Left ventricle myocardium superior (tissue), 1 donor: ENCODE results near the gene CHD8. TPM values are rescaled to one million over a fixed set of nuclear protein-coding genes. Genes with fewer than 3 reads are reported as not detected.
"Not testable (repeated sequence)": the region's sequence is repeated elsewhere in the genome, so short reads cannot be mapped to it uniquely, and the experiment has no call there.

ENCODE experiments used
- ATAC-seq: fragments of 200-7000 bp; cut with Tn5 transposase; one replicate; pipeline ENCODE4 v1.9.1; 2020; ENCODE audit warnings: mild to moderate bottlenecking, moderate library complexity
- DNase-seq: peaks from one replicate; pipeline ENCODE4 v3.0.0-alpha.2; 2020
- intact Hi-C: fragments of 100-400 bp; cut with micrococcal nuclease; formaldehyde crosslinking; loops from one replicate; pipeline ENCODE4 v1.11.0; 2022
- total RNA-seq: library from RNA; stranded (reverse); fragmentation: NEBNext Ultra II Directional; extraction: Animal tissue kit (Norgen Biotek cat#: 25700); gene quantifications from one replicate; pipeline ENCODE4 v1.2.1, GENCODE V29; 2021
- donor health status: DM: no; HTN: yes; CAD: no; lungs with severe emphysema.

The CHD8 gene
- total RNA-seq, 1 donor from 2014 or later = 28.8 TPM

DNA sequence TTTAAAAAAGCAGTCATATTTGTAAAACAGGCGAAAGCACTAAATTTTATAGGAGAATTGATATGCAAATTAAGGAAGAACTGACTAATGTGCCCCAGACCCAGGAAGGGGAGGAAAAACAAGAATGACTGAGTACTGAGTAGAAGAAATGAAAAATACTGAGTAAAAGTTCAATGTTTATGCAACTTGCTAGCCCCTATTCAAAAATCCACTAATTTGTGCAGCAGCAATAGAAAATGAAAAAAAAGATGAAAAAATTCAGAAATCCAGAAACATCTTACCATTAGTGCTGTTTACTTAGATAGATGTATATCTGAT lies 6.1 kb downstream of the CHD8 start:
- intact Hi-C loops = no loop called here
- no peak for ATAC-seq

DNA sequence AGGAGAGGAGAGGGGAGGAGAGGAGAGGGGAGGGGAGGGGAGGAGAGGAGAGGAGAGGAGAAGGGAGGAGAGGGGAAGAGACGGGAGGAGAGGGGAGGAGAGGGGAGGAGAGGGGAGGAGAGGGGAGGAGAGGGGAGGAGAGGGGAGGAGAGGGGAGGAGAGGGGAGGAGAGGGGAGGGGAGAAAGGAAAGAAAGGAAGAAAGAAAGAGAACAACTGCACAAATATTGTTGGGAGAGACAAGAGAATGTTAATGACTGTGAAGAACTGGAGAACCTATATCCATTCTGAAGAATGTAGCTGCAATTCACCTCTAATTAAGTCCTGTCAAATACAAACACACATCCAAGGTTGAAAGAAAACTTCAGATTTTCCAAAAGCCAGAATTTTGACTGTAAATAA lies 13.3 kb downstream of the CHD8 start:
- ATAC-seq, DNase-seq, intact Hi-C loops: not testable (repeated sequence)

More for the DNA sequence above, 6.1 kb downstream of the CHD8 start:
- DNase-seq = no peak

DNA sequence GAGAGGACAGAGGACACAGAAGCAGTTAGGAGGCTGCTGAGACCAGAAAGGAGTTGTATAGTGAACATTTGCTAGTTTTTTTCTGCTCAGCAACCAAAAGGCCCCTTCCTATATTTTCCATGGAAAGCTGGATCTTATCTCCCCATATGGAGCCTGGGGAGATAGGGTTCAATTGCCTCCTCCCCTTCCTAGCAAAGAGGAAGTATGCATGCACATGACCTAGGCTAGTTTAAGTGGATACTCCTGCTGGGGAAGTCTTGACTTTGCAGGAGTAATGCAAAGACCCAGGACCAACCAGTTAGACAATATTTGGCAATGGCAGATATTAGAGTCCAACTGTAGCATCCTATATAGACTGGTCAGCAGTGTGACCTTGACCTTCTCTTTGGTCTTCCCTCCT lies 15.1 kb downstream of the CHD8 start:
- no peak for ATAC-seq
- DNase-seq = no peak
- intact Hi-C loops = no loop called here

DNA sequence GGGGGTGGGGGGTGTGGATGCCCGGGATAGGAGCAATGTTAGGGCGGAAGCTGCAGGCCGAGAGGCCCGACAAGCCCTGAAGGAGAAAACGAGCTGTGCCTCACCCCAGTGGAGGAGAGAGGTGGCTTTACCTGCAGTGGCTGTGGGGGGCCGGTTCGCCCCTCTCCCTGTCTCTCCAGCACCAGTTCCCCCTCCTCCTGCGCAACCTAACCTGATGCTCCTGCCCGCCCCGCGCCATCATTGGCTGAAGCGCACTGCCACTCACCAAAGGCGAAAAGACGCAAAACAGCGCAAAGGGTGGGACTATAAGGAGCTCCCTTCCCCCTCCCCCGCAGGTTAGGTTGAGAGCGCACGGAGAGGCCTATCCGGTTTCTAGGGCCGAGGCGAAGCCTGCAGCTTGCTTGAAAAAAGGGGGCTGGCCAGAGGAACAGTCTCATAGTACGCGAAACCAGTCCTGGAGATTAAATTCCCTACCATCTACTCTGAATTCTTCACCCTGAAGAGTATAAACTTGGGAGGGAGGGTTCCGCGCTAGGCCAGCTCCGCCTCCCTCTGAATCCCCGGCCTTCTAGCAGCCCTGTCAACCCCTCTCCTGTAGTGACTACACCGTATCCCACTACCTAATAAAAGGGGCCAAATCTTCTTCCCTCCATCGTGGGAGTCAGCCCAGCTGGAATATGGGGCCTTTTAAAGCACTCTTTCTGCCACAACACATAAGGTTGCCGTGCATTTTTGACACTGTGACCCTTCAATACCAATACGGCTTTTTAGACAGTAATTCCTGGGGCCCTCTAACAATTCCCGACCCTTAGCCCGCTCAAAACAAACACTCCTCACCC lies 18.6 kb downstream of the CHD8 start:
- ATAC-seq (peak; percentile 100), DNase-seq (peak; percentile 99)
- intact Hi-C loops = no loop called here

DNA sequence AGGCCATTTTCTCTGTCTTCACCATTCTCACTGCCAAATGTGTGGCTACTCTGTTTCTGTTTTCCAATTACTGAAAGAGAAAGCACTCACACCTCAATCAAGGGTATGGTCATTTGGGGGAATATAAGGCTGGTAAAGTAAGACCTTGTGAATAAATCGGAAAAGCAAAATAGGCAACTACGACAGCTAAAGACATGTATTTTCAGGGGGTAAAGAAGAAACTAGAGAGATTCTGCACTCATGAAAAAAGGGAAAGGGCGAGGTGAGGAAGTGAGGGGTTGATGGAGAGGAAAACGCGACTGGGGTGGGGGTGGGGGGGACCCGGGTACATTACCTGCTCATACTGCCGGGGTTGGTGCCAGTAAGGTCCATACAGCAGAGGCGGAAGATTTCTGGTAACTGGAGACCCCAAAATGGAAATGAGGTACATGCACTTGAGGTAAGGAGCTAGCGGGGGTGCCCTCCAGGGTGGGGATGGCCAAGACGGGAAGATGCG lies 19.3 kb downstream of the CHD8 start:
- DNase-seq (no peak), ATAC-seq (no peak)
- intact Hi-C loops = no loop called here

DNA sequence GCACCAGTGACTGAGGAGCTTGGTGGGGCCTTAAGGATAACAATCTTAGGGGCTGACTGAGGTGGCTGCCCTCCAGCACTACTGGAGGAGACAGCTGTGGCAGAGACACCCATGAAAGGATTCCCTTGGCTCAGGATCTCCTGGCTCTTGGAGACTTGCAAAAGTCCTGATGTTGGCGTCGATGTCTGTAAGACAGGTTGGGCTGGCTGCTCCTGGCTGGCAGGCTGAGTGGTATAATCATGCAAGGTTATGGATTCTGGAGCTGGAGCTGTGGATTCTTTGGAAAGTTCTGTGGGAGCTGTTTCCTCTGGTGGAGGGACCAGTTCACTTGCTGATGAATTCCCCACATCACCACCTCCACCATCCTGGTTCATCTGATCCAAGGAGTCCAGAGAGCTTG lies 24.8 kb downstream of the CHD8 start:
- intact Hi-C loops = no loop called here
- no peak for ATAC-seq

DNA sequence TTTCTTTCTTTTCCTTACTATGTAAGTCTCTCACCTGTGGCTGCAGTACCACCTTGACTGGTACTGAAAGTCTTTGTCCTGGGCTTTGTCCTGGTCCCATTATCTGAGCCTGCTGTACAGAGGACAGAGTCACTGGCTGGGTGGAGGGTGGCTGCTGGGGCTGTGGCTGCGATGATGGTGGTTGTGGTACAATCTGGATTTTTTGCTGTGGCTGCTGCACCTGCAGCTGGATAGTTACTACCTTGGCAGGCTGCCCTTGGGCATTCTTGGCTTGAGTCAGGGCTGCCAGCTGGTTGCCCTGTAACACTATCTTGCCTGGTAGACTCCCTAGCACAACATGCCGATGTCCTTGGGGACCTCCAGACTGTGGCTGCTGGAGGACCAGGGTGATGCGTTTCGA lies 27.0 kb downstream of the CHD8 start:
- ATAC-seq (peak; percentile 90), DNase-seq (peak; percentile 61)

More for the DNA sequence above, 24.8 kb downstream of the CHD8 start:
- no peak for DNase-seq

DNA sequence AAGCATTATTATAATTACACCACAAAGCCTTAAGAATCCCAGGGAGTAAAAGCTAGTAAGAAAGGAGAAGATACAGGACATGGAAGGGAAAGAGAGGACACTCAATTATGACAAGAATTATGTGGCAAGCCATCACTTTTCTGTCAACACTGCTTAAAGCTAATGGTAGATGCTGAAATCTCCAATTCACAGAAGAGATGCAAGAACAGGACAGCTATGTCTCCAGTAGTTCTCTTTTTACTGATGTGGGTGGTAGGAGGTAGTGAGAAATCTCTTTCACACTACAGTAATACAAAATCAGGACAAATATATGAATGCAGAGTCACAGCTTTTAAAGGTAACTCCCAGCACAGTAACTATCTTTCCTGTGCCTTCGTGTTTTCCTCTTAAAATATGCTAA lies 29.2 kb downstream of the CHD8 start:
- ATAC-seq (no peak), DNase-seq (no peak)
- intact Hi-C loops = loop anchor here (10.0 kb wide), 1 partner anchor 62 kb away; no protein-coding TSS in a partner anchor

More for the DNA sequence above, 27.0 kb downstream of the CHD8 start:
- intact Hi-C loops = loop anchor here (10.0 kb wide), 1 partner anchor 64 kb away; no protein-coding TSS in a partner anchor

DNA sequence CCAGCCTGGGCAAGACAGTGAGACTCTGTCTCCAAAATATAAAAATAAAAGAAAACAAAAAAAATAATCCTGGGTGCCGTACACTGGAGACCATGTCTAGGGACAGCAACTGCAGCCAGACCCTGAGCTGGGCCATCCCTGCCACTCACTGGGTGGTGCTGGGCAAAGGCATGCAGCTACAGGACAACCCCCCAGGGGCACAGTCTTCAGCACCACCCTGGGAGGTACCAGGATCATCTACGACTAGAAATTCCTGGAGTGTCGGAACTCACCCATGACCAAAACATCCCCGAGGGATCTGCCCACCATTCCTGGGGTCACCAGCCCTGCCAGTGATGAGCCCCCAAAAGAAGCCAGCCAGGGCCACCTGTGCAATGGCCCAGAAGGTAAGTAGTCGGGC lies 36.4 kb downstream of the CHD8 start:
- intact Hi-C loops = no loop called here
- no peak for DNase-seq

DNA sequence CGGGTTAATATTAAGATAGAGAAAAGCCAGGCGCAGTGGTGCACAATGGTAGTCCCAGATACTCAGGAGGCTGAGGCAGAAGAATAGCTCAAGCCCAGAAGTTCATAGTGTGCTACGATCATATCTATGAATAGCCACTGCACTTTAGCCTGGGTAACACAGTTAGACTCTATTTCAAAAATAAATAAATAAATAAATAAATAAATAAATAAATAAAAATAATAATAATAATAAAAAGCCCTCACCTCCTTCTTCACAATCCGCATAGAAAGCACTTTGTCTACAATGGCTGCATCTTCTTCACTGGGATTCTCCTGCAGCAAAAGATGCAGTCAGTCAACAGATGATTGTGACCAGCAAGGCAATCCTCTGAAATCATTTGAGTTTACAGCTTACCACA lies 40.6 kb downstream of the CHD8 start:
- intact Hi-C loops = no loop called here

More for the DNA sequence above, 36.4 kb downstream of the CHD8 start:
- no peak for ATAC-seq

DNA sequence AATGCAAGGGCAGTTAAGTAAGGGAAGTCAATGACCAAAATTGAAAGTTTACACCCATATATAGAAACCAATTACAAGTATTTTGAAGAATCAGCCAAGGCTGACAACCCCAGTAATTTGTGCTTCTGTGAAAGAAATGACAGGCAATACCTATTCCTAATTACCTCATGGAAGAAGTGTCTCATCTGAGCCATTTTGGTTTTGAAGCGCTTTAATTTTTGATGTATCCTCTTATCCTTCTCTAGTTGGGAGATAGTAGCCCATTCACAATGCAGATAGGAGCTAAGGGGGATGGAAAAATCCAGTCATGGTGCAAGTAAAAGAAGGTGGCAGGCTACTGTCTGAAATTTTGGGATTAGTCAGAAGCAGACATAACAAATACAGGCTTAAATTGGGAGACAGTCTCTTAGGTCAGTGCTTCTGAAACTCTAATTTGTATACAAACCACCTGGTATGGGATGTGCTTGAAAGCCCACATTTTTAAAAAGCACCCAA lies 41.7 kb downstream of the CHD8 start:
- ATAC-seq = no peak
- DNase-seq = no peak
- intact Hi-C loops = no loop called here

More for the DNA sequence above, 40.6 kb downstream of the CHD8 start:
- no peak for ATAC-seq
- DNase-seq = no peak

DNA sequence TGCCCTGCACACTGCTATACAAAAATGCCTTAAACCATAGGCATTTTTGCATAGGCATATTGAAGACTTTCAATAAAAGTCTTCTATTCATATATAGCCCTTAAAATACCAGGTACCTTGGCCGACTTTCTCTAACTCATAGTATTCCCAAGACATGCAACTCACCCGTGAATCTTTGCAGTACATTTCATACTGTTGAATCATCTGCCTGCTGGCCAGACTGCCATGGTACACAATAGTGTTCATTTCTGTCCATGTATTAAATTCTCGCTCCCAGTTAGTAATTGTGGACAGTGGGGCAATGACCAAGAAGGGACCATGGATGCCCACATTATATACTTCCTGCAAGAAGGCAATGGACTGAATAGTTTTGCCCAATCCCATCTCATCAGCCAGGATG lies 47.8 kb downstream of the CHD8 start:
- ATAC-seq (no peak), DNase-seq (no peak)
- intact Hi-C loops = no loop called here

DNA sequence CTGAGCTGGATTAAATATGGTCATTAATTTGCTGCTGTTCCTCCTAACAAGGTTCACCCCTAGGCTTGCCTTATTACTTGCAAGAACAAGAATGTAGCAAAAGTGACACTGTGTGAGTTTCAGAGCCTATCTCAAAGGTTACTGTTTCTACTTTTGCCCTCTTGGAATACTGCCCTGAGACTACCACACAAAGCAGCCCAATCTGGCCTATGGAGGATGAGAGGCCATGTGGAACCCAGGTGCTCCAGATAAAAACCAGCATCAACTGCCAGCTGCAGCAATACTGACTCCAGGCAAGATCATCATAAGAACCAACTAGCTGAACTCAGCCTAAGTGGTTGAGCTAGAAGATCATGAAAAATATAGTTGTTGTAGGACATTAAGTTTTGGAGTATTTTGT lies 49.7 kb downstream of the CHD8 start:
- intact Hi-C loops = no loop called here

DNA sequence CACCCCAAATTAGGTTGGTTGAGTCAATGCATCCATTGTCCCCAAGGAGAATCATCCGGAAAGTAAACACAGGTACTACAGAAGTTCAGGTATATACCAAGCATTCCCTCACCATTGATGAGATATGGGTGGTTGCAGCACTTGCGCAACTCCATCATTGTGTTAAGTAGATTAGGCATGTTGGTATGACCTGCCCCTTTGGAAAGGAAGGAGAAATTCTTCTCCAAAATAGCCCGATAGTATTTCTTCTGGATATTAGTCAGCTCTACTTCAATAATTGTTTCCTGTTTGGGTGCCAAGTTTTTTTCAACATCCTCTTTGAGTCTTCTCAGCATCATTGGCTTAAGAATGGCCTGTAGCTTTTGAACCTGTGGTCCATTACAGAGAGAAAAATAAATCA lies 50.8 kb downstream of the CHD8 start:
- no peak for ATAC-seq
- intact Hi-C loops = no loop called here
- no peak for DNase-seq

More for the DNA sequence above, 49.7 kb downstream of the CHD8 start:
- DNase-seq (no peak), ATAC-seq (no peak)

DNA sequence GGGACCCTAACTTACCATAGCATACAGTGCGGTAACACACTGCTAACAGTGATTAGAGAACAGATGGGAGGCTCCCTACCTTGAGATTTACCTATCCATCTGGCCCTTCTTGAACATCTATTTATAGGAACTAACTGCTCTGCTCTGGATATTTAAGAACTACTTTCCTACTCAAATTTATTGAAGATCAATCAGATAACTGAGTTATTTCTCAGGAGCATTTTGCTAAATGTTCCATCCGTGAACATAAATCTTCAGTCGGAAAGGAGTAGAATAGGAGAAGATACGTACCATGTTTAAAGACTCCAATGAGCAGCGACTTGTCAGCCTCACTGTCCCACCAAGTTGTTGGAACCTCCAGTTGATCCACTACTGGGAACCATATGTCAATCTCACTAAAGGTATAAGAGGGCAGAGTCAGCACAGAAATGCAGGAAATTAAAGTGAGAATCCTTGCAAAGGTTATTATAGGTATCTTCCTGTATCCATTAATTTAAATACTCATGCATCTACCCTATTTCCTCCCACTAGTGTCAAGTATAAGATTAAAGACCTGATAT lies 56.5 kb downstream of the CHD8 start:
- ATAC-seq = no peak
- intact Hi-C loops = no loop called here
- DNase-seq = no peak

DNA sequence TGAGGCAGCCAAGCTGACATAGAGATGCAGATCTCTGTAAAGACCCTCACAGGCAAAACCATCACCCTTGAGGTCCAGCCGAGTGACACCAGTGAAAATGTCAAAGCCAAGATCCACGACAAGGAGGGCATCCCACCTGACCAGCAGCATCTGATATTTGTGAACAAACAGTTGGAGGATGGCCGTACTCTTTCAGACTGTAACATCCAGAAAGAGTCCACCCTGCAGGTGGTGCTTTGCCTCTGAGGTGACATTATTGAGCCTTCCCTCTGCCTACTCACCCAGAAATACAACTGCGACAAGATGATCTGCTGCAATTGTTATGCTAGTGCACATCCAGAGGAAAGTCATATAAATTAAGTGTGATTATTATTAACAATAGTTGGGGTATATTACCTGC lies 57.0 kb downstream of the CHD8 start:
- ATAC-seq (no peak), DNase-seq (no peak)
- intact Hi-C loops = no loop called here

DNA sequence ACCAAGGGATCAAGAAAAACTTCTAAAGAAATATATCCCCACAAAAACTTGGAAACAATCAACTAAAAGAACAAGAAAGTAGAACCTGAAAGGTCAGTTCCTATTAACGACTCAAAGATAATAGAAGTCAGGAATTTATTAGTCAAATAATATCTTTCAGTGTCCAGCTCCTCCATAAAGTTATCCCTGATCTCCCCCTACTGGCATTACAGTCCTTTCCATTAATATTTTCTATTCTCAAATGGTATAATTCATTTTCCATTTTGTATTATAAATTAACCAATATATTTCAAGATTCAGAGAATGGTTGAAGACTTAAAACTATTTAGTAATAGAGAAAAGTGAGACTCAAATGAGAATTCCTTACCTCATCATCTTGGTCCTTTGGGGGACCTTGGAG lies 60.5 kb downstream of the CHD8 start:
- ATAC-seq (no peak), DNase-seq (no peak)
- intact Hi-C loops = no loop called here

DNA sequence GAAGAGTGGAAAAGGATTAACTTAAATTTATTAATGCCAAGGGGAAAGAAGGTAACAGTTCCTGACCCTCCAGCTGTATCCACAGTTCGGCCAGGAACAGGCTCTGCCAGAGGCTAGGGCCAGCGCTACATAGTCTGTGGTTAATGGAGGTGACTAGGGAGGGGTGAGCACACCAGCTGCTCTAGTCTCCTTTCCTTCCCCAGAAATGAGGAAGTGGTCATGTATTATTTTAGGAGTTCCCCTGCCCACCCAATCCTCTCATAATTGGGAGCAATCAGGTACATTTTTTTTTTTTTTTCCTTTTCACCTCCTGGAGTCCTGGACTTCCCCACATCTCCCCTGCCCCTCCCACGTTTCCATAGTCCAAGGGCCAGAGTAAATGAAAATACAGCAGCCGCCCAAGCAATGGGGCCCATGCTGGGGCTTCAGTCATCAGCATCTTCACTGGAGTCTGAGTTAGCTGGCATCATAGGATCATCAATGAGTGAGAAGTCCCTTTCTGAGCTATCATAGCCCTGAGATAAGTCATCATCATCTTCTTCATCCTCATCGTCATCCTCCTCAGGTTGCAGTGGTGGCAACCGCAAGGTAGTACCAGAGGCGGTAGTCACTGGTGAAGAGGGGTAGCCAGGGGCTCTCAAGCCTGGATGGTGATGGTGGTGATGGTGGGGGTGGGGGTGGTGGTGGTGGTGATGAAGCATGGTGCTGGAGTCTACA lies 70.6 kb downstream of the CHD8 start:
- intact Hi-C loops = loop anchor here (10.0 kb wide), 1 partner anchor 151 kb away; no protein-coding TSS in a partner anchor
- DNase-seq (no peak), ATAC-seq (no peak)

DNA sequence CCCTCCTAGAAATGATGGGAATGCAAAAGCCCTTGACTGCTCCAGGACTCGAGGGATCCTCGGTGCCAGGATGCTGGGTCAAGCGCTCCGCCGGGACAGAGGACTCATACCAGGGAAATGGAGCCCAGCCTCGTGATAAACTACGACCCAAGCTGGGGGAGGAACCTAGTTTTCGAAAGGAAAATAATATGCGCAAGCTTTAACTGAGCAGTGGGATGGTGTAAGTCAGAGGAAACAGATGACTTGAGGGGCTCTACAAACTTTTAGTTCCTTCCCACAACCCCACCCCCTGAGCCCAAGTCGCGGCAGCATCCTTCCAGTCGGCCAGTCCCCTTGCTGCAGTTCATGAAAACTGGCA lies 71.5 kb downstream of the CHD8 start:
- intact Hi-C loops = loop anchor here (10.0 kb wide), 1 partner anchor 150 kb away; no protein-coding TSS in a partner anchor
- ATAC-seq (no peak), DNase-seq (no peak)
